ENCODE measurements around the gene AP3M1.

GRCh38 chr10:74097776-74098175 is 52.9 kb downstream of the AP3M1 start:
- TF ChIP-seq EZH2phosphoT487 (IDR thresholded peaks at IDR 0.05) (no peak), CTCF (IDR thresholded peaks at IDR 0.05) (no peak)

All from neural progenitor cell (in vitro differentiated cells).